A549 (cell line): ENCODE data around the gene MPPED1. TPM values are rescaled to one million over a fixed set of nuclear protein-coding genes. Genes with fewer than 3 reads are reported as not detected.

Experiments
- ATAC-seq, 2 experiments: fragments of 200-7000 bp in 1 of 2; fragments of >200 bp in 1 of 2; cut with Nextera tagmentation in 1 of 2; cut with Tn5 transposase in 1 of 2; 3 replicates each; pipeline versions ENCODE4 v1.8.0 to v1.9.1; 2018 to 2020; ENCODE audit warnings: mild to moderate bottlenecking in 1 of 2, moderate library complexity in 1 of 2
- CTCF ChIA-PET: fragments of 300-600 bp; sonication (Branson Sonifier 250); formaldehyde crosslinking; extraction: SDS; loops from one replicate; lab custom pipeline; 2021; ENCODE audit warnings: antibody characterized with exemption, inconsistent platforms; lab: Yijun Ruan, JAX
- POLR2A ChIA-PET: fragments of 350-600 bp; formaldehyde crosslinking; extraction: SDS; loops from one replicate; lab custom pipeline; 2021; ENCODE audit warnings: antibody characterized with exemption, inconsistent platforms; lab: Yijun Ruan, JAX
- DNase-seq, 2 experiments: peaks; one replicate each; pipeline versions ENCODE4 v3.0.0 to v3.0.0-alpha.2; 2011 to 2016; ENCODE audit warnings: low read depth in 1 of 2, low spot score in 1 of 2
- FAIRE-seq: peaks from 2 replicates; lab custom pipeline; 2011; peaks lifted over from hg19 to GRCh38; lab: Jason Lieb, UNC
- H3K27ac ChIP-seq, 2 experiments: fragments of >200 bp; sonication (Bioruptor Twin); formaldehyde crosslinking; 3 replicates each; pipeline ENCODE4 v1.5.1; 2016 to 2017
- H3K4me1 ChIP-seq: fragments of >200 bp; sonication (Bioruptor Twin); formaldehyde crosslinking; 3 replicates; pipeline ENCODE4 v1.6.1; 2016
- H3K4me2 ChIP-seq: fragments of >200 bp; sonication (Bioruptor Twin); formaldehyde crosslinking; 3 replicates; pipeline ENCODE4 v1.6.1; 2016
- H3K4me3 ChIP-seq: fragments of >200 bp; sonication (Bioruptor Twin); formaldehyde crosslinking; 3 replicates; pipeline ENCODE4 v1.5.1; 2016
- H3K9me3 ChIP-seq: fragments of >200 bp; sonication (Bioruptor Twin); formaldehyde crosslinking; 3 replicates; pipeline ENCODE4 v1.6.1; 2016
- CBX2 ChIP-seq: fragments of 200-600 bp; sonication (generic); IDR thresholded peaks from 2 replicates; pipeline ENCODE4 v1.6.1; 2016; ENCODE audit warnings: low read depth, mild to moderate bottlenecking, borderline replicate concordance
- ESRRA ChIP-seq: fragments of 150-350 bp; IDR thresholded peaks from 2 replicates; pipeline ENCODE4 v1.6.1; 2014; ENCODE audit warnings: mild to moderate bottlenecking, low read length, borderline replicate concordance
- FOSB ChIP-seq: fragments of 250-450 bp; sonication (Bioruptor Pico); IDR thresholded peaks from 2 replicates; pipeline ENCODE4 v1.5.0; 2020; ENCODE audit warnings: mild to moderate bottlenecking, moderate library complexity
- FOSL2 ChIP-seq, 2 experiments: fragments of 450-650 bp in 1 of 2; fragments of >200 bp in 1 of 2; sonication (Bioruptor Twin) in 1 of 2; formaldehyde crosslinking; IDR thresholded peaks; 2 replicates each; pipeline versions ENCODE4 v1.5.0 to v1.6.1; 2016 to 2020; ENCODE audit warnings: mild to moderate bottlenecking in 1 of 2, moderate library complexity in 1 of 2
- HDAC2 ChIP-seq: fragments of 200-600 bp; sonication (generic); IDR thresholded peaks from 2 replicates; pipeline ENCODE4 v1.6.1; 2016
- HEYL ChIP-seq: fragments of 250-450 bp; sonication (Bioruptor Pico); IDR thresholded peaks from 2 replicates; pipeline ENCODE4 v1.8.0; 2021; ENCODE audit warnings: mild to moderate bottlenecking, moderate library complexity
- HOXB5 ChIP-seq: fragments of 250-450 bp; sonication (Bioruptor Pico); IDR thresholded peaks from 2 replicates; pipeline ENCODE4 v1.5.0; 2020; ENCODE audit warnings: mild to moderate bottlenecking, moderate library complexity
- JUNB ChIP-seq: fragments of >200 bp; sonication (Bioruptor Twin); formaldehyde crosslinking; IDR thresholded peaks from 2 replicates; pipeline ENCODE4 v1.6.1; 2016
- MAFK ChIP-seq: fragments of 450-650 bp; IDR thresholded peaks from 2 replicates; pipeline ENCODE4 v1.6.1; 2014; ENCODE audit not compliant: partially characterized antibody
- NR3C1 ChIP-seq: fragments of >200 bp; sonication (Bioruptor Twin); formaldehyde crosslinking; IDR thresholded peaks from 3 replicates; pipeline ENCODE4 v1.6.1; 2017
- RAD21 ChIP-seq, 2 experiments: fragments of >200 bp in 1 of 2; sonication (Bioruptor Twin) in 1 of 2; formaldehyde crosslinking in 1 of 2; IDR thresholded peaks in 1 of 2; conservative IDR thresholded peaks in 1 of 2; 2 replicates in 1 of 2; 3 replicates in 1 of 2; pipeline ENCODE4 v1.6.1; 2012 to 2018; ENCODE audit warnings: inconsistent platforms in 1 of 2
- TFCP2L1 ChIP-seq: fragments of 250-450 bp; sonication (Bioruptor Pico); IDR thresholded peaks from 2 replicates; pipeline ENCODE4 v1.5.0; 2021; ENCODE audit warnings: mild to moderate bottlenecking
- TP53 ChIP-seq: fragments of 250-450 bp; sonication (Bioruptor Pico); IDR thresholded peaks from 2 replicates; pipeline ENCODE4 v1.5.0; 2021; ENCODE audit warnings: mild to moderate bottlenecking, moderate library complexity
- ZSCAN20 ChIP-seq: fragments of 250-450 bp; sonication (Bioruptor Pico); IDR thresholded peaks from 2 replicates; pipeline ENCODE4 v1.8.0; 2022; ENCODE audit warnings: mild to moderate bottlenecking, moderate library complexity
- WGBS: methylation state at CpG from one replicate; pipeline ENCODE4 v1.1.6; 2017; ENCODE audit errors: missing lambda C conversion rate; 5-methylcytosine and 5-hydroxymethylcytosine counted together
- polyA plus RNA-seq, 4 experiments: library from polyadenylated mRNA; depleted of rRNA in 3 of 4; stranded (reverse); fragments of >200 nt; fragmentation: RNase III in 1 of 4; extraction: RNeasy Plus Mini Kit Qiagen cat#74134 plus additional on column Dnase treatment in 1 of 4; gene quantifications; 2 replicates in 3 of 4; 3 replicates in 1 of 4; pipeline ENCODE4 v1.2.3, GENCODE V29; 2011 to 2017
- TF ChIP-seq, protein P1 (sequence below): fragments of 250-450 bp; sonication (Bioruptor Pico); IDR thresholded peaks from 2 replicates; pipeline ENCODE4 v1.5.0; 2021; ENCODE audit warnings: mild to moderate bottlenecking, moderate library complexity, borderline replicate concordance
- TF ChIP-seq, protein P2 (sequence below): IDR thresholded peaks from 2 replicates; pipeline ENCODE4 v1.6.1; 2012; ENCODE audit warnings: low read depth, borderline replicate concordance

The MPPED1 gene
- polyA plus RNA-seq, 2 of the 4 experiments (the other 2 are of a cell fraction), result not detected

DNA sequence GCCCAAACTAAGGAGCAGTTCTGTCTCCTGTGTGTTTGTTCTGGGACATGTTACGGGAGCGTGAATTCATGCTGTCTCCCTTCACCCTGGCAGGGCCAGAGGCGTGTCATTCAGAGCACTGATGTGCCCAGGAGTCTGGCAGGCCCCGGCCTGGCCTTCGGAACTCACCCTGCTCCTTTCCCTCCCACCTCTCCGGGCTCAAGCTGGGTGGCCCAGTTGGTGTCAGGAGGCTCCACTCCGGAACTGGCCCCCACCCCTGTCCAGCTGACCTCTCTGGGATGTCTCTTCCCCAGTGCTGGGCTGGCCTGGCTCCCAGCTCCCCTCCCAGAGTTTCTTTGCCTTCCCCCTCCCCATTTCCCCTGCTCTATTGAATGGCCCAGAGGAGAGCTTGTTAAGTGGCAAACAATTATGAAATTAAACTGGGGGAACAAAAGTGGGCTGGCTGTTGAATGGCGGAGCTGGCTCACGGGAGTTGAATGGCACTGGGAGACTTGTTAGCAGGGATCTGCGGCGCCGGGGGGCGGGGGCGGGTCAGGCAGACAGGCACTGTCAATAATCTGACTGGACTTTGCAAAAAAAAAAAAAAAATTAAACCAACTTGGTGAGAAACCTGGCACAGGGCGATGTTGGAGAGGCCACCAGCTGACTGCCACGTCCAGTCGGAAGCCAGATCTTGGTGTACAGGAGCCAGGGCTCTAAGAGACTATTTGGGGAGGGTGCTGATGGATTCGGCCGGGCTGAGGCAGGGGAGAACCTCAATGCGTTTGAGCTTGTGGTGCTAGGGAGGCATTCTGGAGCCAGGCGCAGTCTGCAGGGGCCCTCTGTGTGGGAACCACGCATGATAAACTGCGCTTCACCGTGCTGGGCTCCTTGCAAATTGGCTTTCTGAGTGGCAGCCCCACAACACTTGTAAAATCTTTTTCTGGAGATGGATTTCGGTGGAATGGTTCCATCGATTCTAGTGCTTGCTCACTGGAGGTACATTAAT lies 1.3 kb downstream of the MPPED1 start:
- CTCF ChIA-PET, result no interaction called here
- TF ChIP-seq, protein P1, sequence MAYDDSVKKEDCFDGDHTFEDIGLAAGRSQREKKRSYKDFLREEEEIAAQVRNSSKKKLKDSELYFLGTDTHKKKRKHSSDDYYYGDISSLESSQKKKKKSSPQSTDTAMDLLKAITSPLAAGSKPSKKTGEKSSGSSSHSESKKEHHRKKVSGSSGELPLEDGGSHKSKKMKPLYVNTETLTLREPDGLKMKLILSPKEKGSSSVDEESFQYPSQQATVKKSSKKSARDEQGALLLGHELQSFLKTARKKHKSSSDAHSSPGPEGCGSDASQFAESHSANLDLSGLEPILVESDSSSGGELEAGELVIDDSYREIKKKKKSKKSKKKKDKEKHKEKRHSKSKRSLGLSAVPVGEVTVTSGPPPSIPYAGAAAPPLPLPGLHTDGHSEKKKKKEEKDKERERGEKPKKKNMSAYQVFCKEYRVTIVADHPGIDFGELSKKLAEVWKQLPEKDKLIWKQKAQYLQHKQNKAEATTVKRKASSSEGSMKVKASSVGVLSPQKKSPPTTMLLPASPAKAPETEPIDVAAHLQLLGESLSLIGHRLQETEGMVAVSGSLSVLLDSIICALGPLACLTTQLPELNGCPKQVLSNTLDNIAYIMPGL, result no peak
- no peak for TF ChIP-seq HDAC2
- no peak for TF ChIP-seq FOSL2 (IDR thresholded peaks at IDR 0.05)
- TF ChIP-seq FOSL2 (CRISPR knock-in tag; IDR thresholded peaks at IDR 0.05), result no peak
- no peak for TF ChIP-seq TP53
- no peak for TF ChIP-seq FOSB (CRISPR knock-in tag)
- Histone ChIP-seq H3K4me2 (no peak overlapping the region), H3K27ac (no peak overlapping the region), H3K4me1 (no peaks in the 10 kb centered on the region), H3K9me3 (no peaks in the 10 kb centered on the region), H3K4me3 (no peak overlapping the region)
- POLR2A ChIA-PET, result no interaction called here
- FAIRE-seq (no peak), DNase-seq (no peak), ATAC-seq (no peak)
- WGBS, result 63% methylated on average over 21 of the region's 26 CpGs

DNA sequence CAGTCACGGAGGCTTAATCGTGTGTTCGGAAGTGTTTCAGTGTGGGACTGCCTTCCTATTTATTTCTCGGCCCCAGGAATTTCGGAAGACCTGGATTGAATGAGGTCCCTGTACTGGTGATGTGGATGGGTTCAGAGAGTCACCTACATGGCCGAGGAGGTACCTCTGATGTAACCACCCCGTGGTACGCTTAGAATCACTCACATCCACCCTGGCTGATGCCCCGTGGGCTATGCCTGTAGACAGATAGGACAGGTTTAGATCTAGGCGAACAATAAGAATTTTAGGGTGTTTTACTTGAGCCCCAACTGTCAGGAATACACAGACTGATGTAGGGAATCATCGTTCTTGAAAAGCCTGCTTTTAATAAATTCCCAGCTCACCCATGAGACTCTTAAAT lies 2.0 kb downstream of the MPPED1 start:
- no peaks in the 10 kb centered on the region for H3K9me3 ChIP-seq
- no peak overlapping the region for H3K4me2 ChIP-seq
- H3K4me3 ChIP-seq, result no peak overlapping the region
- no peak overlapping the region for H3K27ac ChIP-seq
- H3K4me1 ChIP-seq, result no peaks in the 10 kb centered on the region
- ATAC-seq (no peak), DNase-seq (no peak), FAIRE-seq (no peak)
- ChIA-PET CTCF (no interaction called here), POLR2A (no interaction called here)
- WGBS, result 55% methylated on average over 8 of the region's 11 CpGs
- TF ChIP-seq TFCP2L1 (CRISPR knock-in tag) (no peak), RAD21 (conservative IDR thresholded peaks at IDR 0.05 in 1 of 2, IDR thresholded peaks at IDR 0.05 in 1 of 2) (no peak)

DNA sequence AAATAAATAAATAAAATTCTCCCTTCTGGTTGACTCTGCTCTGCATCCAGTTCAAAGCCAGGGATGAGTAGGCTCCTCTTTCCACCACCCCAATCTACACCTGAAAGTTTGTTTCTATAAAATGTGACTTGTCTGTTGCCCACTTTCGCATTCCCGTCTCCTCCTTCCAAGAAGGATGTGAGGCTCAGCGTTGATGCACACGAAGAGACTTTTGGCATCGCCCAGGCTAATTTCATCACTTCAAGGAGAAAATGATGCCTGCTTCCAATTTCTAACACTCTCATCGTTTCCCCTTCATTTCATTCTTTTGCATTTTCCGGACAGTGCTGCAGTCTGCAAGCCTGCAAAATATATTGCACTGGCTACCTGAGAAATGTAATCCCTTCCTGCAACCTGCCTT lies 3.9 kb downstream of the MPPED1 start:
- Histone ChIP-seq H3K4me3 (no peak overlapping the region), H3K9me3 (no peaks in the 10 kb centered on the region), H3K4me2 (no peak overlapping the region), H3K27ac (no peak overlapping the region), H3K4me1 (no peaks in the 10 kb centered on the region)
- DNase-seq, result no peak
- ATAC-seq, result no peak
- 73% methylated on average over 7 of the region's 7 CpGs for WGBS
- ChIA-PET CTCF (no interaction called here), POLR2A (no interaction called here)
- no peak for TF ChIP-seq NR3C1
- TF ChIP-seq, protein P2, sequence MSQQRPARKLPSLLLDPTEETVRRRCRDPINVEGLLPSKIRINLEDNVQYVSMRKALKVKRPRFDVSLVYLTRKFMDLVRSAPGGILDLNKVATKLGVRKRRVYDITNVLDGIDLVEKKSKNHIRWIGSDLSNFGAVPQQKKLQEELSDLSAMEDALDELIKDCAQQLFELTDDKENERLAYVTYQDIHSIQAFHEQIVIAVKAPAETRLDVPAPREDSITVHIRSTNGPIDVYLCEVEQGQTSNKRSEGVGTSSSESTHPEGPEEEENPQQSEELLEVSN, result no peak
- no peak for FAIRE-seq

DNA sequence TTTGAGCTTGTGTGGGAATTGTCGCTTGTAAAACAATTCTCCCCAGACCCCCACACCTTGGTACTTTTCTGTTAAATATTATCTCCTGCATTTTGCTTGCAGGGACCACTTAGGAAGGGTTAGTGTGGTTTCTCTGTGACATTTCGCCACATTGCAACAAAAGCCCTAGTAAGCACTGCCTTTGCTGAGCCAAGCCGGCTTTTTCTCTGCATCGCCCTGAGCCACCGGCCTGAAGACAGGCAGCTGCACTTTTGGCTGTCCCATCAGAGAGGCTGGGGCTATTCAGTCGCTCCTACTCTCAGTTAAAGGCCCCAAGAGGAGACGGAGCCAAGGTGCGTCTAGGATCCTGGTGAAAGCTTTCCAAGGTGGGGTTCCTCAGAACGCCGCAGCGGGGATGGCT lies 5.7 kb downstream of the MPPED1 start:
- Histone ChIP-seq H3K27ac (no peak overlapping the region), H3K4me2 (no peak overlapping the region), H3K9me3 (no peaks in the 10 kb centered on the region), H3K4me1 (no peaks in the 10 kb centered on the region), H3K4me3 (no peak overlapping the region)
- FAIRE-seq (no peak), ATAC-seq (no peak), DNase-seq (no peak)
- POLR2A ChIA-PET, result no interaction called here
- CTCF ChIA-PET, result interaction anchor here (0.9 to 1.3 kb wide), 2 partner anchors 10 to 32 kb away, joined by 4 read pairs; no protein-coding TSS in a partner anchor
- TF ChIP-seq JUNB (no peak), HOXB5 (no peak), CBX2 (no peak), ZSCAN20 (no peak), HEYL (CRISPR knock-in tag) (no peak), ESRRA (no peak), MAFK (no peak)
- TF ChIP-seq, protein P1, result no peak
- WGBS, result 84% methylated on average over 10 of the region's 11 CpGs
